Measurements from ENCODE around the gene MASP2.

MASP2 gene

DNA sequence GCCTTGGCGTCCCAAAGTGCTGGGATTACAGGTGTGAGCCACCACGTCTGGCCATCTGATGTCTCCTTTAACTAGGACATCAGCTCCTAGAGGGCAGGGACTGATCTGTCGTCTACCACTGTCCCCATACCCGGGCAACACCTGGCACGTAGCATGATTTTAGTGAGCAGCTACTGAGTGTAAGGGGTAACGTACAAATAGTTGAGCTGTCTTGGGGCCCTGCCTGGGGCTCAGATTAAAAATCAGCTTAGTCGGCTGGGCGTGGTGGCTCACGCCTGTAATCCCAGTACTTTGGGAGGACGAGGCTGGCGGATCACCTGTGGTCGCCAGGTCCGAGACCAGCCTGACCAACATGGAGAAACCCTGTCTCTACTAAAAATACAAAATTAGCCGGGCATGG lies 11.0 kb upstream of the MASP2 start:
- DNase-seq (ENCODE audit: extremely low spot score): no peak
- ChIA-PET POLR2A (interaction anchor here (0.7 kb wide), 1 partner anchor 41 kb away, joined by 3 read pairs; the partner anchor contains the start of gene EXOSC10), CTCF (no interaction called here)
- no peak for TF ChIP-seq BHLHE40 (IDR thresholded peaks at IDR 0.05; ENCODE audit: borderline replicate concordance)
- no peak for TF ChIP-seq ELF4 (IDR thresholded peaks at IDR 0.05)
- no peak for TF ChIP-seq HDGF (IDR thresholded peaks at IDR 0.05; ENCODE audit: borderline replicate concordance)
- no peak for TF ChIP-seq FOXK2 (IDR thresholded peaks at IDR 0.05)
- TF ChIP-seq TARDBP (IDR thresholded peaks at IDR 0.05): no peak
- no peak for TF ChIP-seq SUZ12 (IDR thresholded peaks at IDR 0.05)
- no peak for TF ChIP-seq FOXA1 (IDR thresholded peaks at IDR 0.05)
- TF ChIP-seq SP1 (IDR thresholded peaks at IDR 0.05): no peak
- no peak for TF ChIP-seq FOXM1 (IDR thresholded peaks at IDR 0.05; ENCODE audit: borderline replicate concordance)
- no peak for TF ChIP-seq L3MBTL2 (conservative IDR thresholded peaks at IDR 0.05)
- TF ChIP-seq NFRKB (IDR thresholded peaks at IDR 0.05): no peak
- TF ChIP-seq LEF1 (IDR thresholded peaks at IDR 0.05; ENCODE audit: borderline replicate concordance): no peak
- TF ChIP-seq CTBP1 (IDR thresholded peaks at IDR 0.05; ENCODE audit: borderline replicate concordance): no peak
- TF ChIP-seq, protein P1, sequence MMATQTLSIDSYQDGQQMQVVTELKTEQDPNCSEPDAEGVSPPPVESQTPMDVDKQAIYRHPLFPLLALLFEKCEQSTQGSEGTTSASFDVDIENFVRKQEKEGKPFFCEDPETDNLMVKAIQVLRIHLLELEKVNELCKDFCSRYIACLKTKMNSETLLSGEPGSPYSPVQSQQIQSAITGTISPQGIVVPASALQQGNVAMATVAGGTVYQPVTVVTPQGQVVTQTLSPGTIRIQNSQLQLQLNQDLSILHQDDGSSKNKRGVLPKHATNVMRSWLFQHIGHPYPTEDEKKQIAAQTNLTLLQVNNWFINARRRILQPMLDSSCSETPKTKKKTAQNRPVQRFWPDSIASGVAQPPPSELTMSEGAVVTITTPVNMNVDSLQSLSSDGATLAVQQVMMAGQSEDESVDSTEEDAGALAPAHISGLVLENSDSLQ (IDR thresholded peaks at IDR 0.05): no peak

DNA sequence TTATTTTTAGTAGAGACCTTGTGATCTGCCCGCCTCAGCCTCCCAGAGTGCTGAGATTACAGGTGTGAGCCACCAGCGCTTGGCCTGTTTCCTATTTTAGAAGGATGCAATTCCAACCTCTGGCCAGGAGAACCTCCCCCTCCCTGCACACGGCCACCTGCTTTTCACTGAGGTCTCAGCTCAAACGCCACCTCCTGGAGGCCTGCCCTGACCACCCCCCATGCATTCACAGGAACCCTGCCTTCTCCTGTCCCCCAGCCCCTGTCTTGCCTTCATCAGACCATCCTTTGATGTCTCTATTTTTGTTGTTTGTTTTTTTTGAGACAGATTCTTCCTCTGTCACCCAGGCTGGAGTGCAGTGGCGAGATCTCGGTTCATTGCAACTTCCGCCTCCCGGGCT lies 10.4 kb upstream of the MASP2 start:
- CTCF ChIA-PET: no interaction called here

DNA sequence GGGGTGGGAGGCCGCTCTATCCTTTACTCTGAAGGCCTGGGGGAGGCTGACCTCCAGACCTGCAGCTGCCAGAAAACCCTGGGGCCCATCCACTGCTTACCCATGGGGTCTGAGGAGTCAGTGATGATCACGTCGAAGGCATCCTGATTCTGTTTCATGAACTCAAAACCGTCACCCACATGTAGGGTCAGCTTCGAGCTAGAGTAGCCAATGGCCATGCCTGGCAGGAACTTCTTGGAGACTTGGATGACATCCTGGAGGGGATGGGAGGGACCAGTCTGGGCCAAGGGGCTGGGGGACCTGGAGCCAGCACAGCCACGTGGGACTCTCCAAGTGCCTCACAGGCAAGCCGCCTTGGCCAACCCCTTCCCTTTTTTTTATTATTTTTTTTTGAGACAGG lies 9.5 kb upstream of the MASP2 start:
- ChIA-PET CTCF (interaction anchor here (2.7 kb wide), 1 partner anchor 19 kb away, joined by 13 read pairs; no protein-coding TSS in a partner anchor), POLR2A (interaction anchor here (0.8 to 1.1 kb wide), 2 partner anchors 43 to 56 kb away, joined by 3 read pairs; partner anchors contain the start of gene EXOSC10)
- DNase-seq (ENCODE audit: extremely low spot score): no peak
- no peak for TF ChIP-seq BHLHE40 (IDR thresholded peaks at IDR 0.05; ENCODE audit: borderline replicate concordance)
- no peak for TF ChIP-seq L3MBTL2 (conservative IDR thresholded peaks at IDR 0.05)
- TF ChIP-seq FOXM1 (IDR thresholded peaks at IDR 0.05; ENCODE audit: borderline replicate concordance): no peak

More for the DNA sequence above, 10.4 kb upstream of the MASP2 start:
- no peak for DNase-seq (ENCODE audit: extremely low spot score)
- TF ChIP-seq SUZ12 (IDR thresholded peaks at IDR 0.05) (no peak), ZNF384 (IDR thresholded peaks at IDR 0.05) (no peak), BHLHE40 (IDR thresholded peaks at IDR 0.05; ENCODE audit: borderline replicate concordance) (no peak), ARNT (IDR thresholded peaks at IDR 0.05) (no peak), NFRKB (IDR thresholded peaks at IDR 0.05) (no peak), SP1 (IDR thresholded peaks at IDR 0.05) (no peak), LEF1 (IDR thresholded peaks at IDR 0.05; ENCODE audit: borderline replicate concordance) (no peak), FOXK2 (IDR thresholded peaks at IDR 0.05) (no peak), L3MBTL2 (conservative IDR thresholded peaks at IDR 0.05) (no peak), TARDBP (IDR thresholded peaks at IDR 0.05) (no peak), ELF4 (IDR thresholded peaks at IDR 0.05) (no peak), CTBP1 (IDR thresholded peaks at IDR 0.05; ENCODE audit: borderline replicate concordance) (no peak), HDGF (IDR thresholded peaks at IDR 0.05; ENCODE audit: borderline replicate concordance) (no peak), FOXA1 (IDR thresholded peaks at IDR 0.05) (no peak), FOXM1 (IDR thresholded peaks at IDR 0.05; ENCODE audit: borderline replicate concordance) (no peak)
- TF ChIP-seq, protein P1 (IDR thresholded peaks at IDR 0.05): no peak
- POLR2A ChIA-PET: no interaction called here

DNA sequence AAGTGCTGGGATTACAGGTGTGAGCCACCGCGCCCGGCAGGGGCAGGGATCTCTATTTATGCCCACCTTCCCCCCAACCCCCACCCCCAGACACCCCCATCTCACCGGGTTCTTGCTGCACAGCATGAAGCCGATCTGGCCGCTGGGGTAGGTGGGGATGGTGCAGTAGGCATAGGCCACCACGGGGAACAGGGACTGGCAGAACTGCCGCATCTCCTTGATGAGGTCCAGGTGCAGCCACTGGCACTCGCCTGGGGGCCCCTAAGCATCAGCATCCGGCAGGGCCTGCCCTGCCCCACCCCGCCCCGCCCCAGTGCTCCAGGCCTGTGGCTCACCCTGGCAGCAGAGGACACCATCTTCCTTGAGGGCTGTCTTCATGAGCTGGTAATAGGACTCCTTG lies 8.6 kb upstream of the MASP2 start:
- DNase-seq (ENCODE audit: extremely low spot score): no peak
- POLR2A ChIA-PET: interaction anchor here (0.8 kb wide), 1 partner anchor 57 kb away, joined by 3 read pairs; no protein-coding TSS in a partner anchor
- TF ChIP-seq NFRKB (IDR thresholded peaks at IDR 0.05) (no peak), ARNT (IDR thresholded peaks at IDR 0.05) (no peak), LEF1 (IDR thresholded peaks at IDR 0.05; ENCODE audit: borderline replicate concordance) (no peak), TARDBP (IDR thresholded peaks at IDR 0.05) (no peak), FOXM1 (IDR thresholded peaks at IDR 0.05; ENCODE audit: borderline replicate concordance) (no peak), ZNF384 (IDR thresholded peaks at IDR 0.05) (no peak), L3MBTL2 (conservative IDR thresholded peaks at IDR 0.05) (no peak), HDGF (IDR thresholded peaks at IDR 0.05; ENCODE audit: borderline replicate concordance) (no peak), ELF4 (IDR thresholded peaks at IDR 0.05) (no peak), SUZ12 (IDR thresholded peaks at IDR 0.05) (no peak), BHLHE40 (IDR thresholded peaks at IDR 0.05; ENCODE audit: borderline replicate concordance) (no peak), SP1 (IDR thresholded peaks at IDR 0.05) (no peak), FOXA1 (IDR thresholded peaks at IDR 0.05) (no peak), CTBP1 (IDR thresholded peaks at IDR 0.05; ENCODE audit: borderline replicate concordance) (no peak), FOXK2 (IDR thresholded peaks at IDR 0.05) (no peak)
- TF ChIP-seq, protein P1 (IDR thresholded peaks at IDR 0.05): no peak
- CTCF ChIA-PET: interaction anchor here (2.7 kb wide), 1 partner anchor 18 kb away, joined by 13 read pairs; no protein-coding TSS in a partner anchor

DNA sequence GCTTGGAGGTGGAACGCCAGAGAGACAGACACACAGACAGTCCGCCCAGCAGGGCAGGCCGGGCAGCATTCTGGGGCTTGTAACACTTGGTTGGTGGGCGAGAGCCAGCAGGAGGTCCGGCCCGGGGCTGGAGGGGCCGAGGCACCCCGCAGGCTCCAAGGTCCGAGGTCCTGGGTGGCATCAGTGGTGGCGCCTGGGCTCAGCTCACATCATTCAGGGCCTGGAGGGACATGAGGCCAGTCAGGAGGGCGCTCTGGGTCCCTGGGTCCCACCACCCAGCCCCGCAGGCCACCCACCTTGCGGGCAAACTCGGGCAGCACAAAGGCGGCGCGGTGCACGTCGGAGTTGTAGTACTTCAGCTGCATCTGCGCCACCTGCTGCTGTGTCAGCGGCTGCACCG lies 7.6 kb upstream of the MASP2 start:
- ChIA-PET POLR2A (interaction anchor here (1.0 kb wide), 1 partner anchor 16 kb away, joined by 3 read pairs; no protein-coding TSS in a partner anchor), CTCF (interaction anchor here (0.9 to 2.7 kb wide), 2 partner anchors 17 to 22 kb away, joined by 4 to 13 read pairs; no protein-coding TSS in a partner anchor)
- DNase-seq (ENCODE audit: extremely low spot score): no peak
- no peak for TF ChIP-seq TARDBP (IDR thresholded peaks at IDR 0.05)
- TF ChIP-seq NFRKB (IDR thresholded peaks at IDR 0.05): no peak
- no peak for TF ChIP-seq FOXM1 (IDR thresholded peaks at IDR 0.05; ENCODE audit: borderline replicate concordance)
- no peak for TF ChIP-seq L3MBTL2 (conservative IDR thresholded peaks at IDR 0.05)
- TF ChIP-seq FOXA1 (IDR thresholded peaks at IDR 0.05): no peak
- TF ChIP-seq CTBP1 (IDR thresholded peaks at IDR 0.05; ENCODE audit: borderline replicate concordance): no peak
- TF ChIP-seq ZNF384 (IDR thresholded peaks at IDR 0.05): no peak
- no peak for TF ChIP-seq ELF4 (IDR thresholded peaks at IDR 0.05)
- TF ChIP-seq, protein P1 (IDR thresholded peaks at IDR 0.05): no peak
- TF ChIP-seq FOXK2 (IDR thresholded peaks at IDR 0.05): no peak
- TF ChIP-seq SP1 (IDR thresholded peaks at IDR 0.05): no peak
- TF ChIP-seq BHLHE40 (IDR thresholded peaks at IDR 0.05; ENCODE audit: borderline replicate concordance): no peak
- TF ChIP-seq LEF1 (IDR thresholded peaks at IDR 0.05; ENCODE audit: borderline replicate concordance): no peak
- TF ChIP-seq SUZ12 (IDR thresholded peaks at IDR 0.05): no peak
- TF ChIP-seq ARNT (IDR thresholded peaks at IDR 0.05): no peak

Data from HEK293T (cell line).